ENCODE data around the gene CNDP2. TPM values are rescaled to one million over a fixed set of nuclear protein-coding genes. Genes with fewer than 3 reads are reported as not detected.

CNDP2 gene
- total and polyA plus RNA-seq, 2 experiments from 2014 or later = 95.7 to 135 TPM

- H2AFZ ChIP-seq = no peak overlapping the region
- peaks cover 24% of the 10 kb centered on the region for H3K4me1 ChIP-seq (ENCODE audit: insufficient read depth)
- H3K79me2 ChIP-seq = peaks cover 32% of the 10 kb centered on the region
- H3K9me2 ChIP-seq (replicated peaks; ENCODE audit: insufficient read depth) = no peaks in the 10 kb centered on the region
- no peak for DNase-seq (ENCODE audit: low spot score)
- no peaks in the 10 kb centered on the region for H3K9me3 ChIP-seq (ENCODE audit: low read depth)
- no peaks in the 10 kb centered on the region for H4K20me1 ChIP-seq (ENCODE audit: insufficient read depth, poor library complexity, severe bottlenecking)
- no peaks in the 10 kb centered on the region for H3K36me3 ChIP-seq (replicated peaks; ENCODE audit: insufficient read depth, low read depth)
- no peak overlapping the region for H3K4me3 ChIP-seq
- H3K27me3 ChIP-seq = no peaks in the 10 kb centered on the region
- 85% methylated on average over 4 of the region's 4 CpGs for WGBS (ENCODE audit: low lambda C conversion rate, missing lambda C conversion rate)
- no peak overlapping the region for H3K27ac ChIP-seq
- TF ChIP-seq EZH2phosphoT487 (IDR thresholded peaks at IDR 0.05; ENCODE audit: low read depth, severe bottlenecking, unreplicated experiment) = no peak
- TF ChIP-seq CTCF (IDR thresholded peaks at IDR 0.05; ENCODE audit: poor library complexity) = no peak
- TF ChIP-seq EZH2 (IDR thresholded peaks at IDR 0.05; ENCODE audit: borderline replicate concordance) = no peak
- H3K4me2 ChIP-seq = no peak overlapping the region
Measured at GRCh38 chr18:74503137-74503536, 7.0 kb downstream of the CNDP2 start.

GRCh38 chr18:74505776-74506175, 9.6 kb downstream of the CNDP2 start:
- Histone ChIP-seq H2AFZ (no peak overlapping the region), H3K9me3 (ENCODE audit: low read depth) (no peaks in the 10 kb centered on the region), H3K4me3 (no peak overlapping the region), H3K4me2 (no peak overlapping the region), H3K4me1 (ENCODE audit: insufficient read depth) (peaks cover 22% of the 10 kb centered on the region), H3K27ac (no peak overlapping the region), H4K20me1 (ENCODE audit: insufficient read depth, poor library complexity, severe bottlenecking) (no peaks in the 10 kb centered on the region), H3K9me2 (replicated peaks; ENCODE audit: insufficient read depth) (no peaks in the 10 kb centered on the region), H3K79me2 (peaks cover 14% of the 10 kb centered on the region), H3K36me3 (replicated peaks; ENCODE audit: insufficient read depth, low read depth) (no peaks in the 10 kb centered on the region), H3K27me3 (no peaks in the 10 kb centered on the region)
- 95% methylated on average over 16 of the region's 16 CpGs for WGBS (ENCODE audit: low lambda C conversion rate, missing lambda C conversion rate)
- DNase-seq (ENCODE audit: low spot score) = no peak
- TF ChIP-seq CTCF (IDR thresholded peaks at IDR 0.05; ENCODE audit: poor library complexity) = no peak
- TF ChIP-seq EZH2 (IDR thresholded peaks at IDR 0.05; ENCODE audit: borderline replicate concordance) = no peak
- no peak for TF ChIP-seq EZH2phosphoT487 (IDR thresholded peaks at IDR 0.05; ENCODE audit: low read depth, severe bottlenecking, unreplicated experiment)

GRCh38 chr18:74506448-74507084, 10.4 kb downstream of the CNDP2 start:
- Histone ChIP-seq H3K4me3 (no peak overlapping the region), H4K20me1 (ENCODE audit: insufficient read depth, poor library complexity, severe bottlenecking) (no peaks in the 10 kb centered on the region), H3K36me3 (replicated peaks; ENCODE audit: insufficient read depth, low read depth) (no peaks in the 10 kb centered on the region), H3K79me2 (peaks cover 14% of the 10 kb centered on the region), H3K27ac (peak overlapping the region; percentile 68), H3K27me3 (no peaks in the 10 kb centered on the region), H3K4me1 (ENCODE audit: insufficient read depth) (peaks cover 22% of the 10 kb centered on the region), H3K9me2 (replicated peaks; ENCODE audit: insufficient read depth) (no peaks in the 10 kb centered on the region), H2AFZ (no peak overlapping the region), H3K9me3 (ENCODE audit: low read depth) (no peaks in the 10 kb centered on the region), H3K4me2 (no peak overlapping the region)
- TF ChIP-seq CTCF (IDR thresholded peaks at IDR 0.05; ENCODE audit: poor library complexity) (no peak), EZH2 (IDR thresholded peaks at IDR 0.05; ENCODE audit: borderline replicate concordance) (no peak), EZH2phosphoT487 (IDR thresholded peaks at IDR 0.05; ENCODE audit: low read depth, severe bottlenecking, unreplicated experiment) (no peak)
- DNase-seq (ENCODE audit: low spot score) = peak; percentile 49
- 80% methylated on average over 11 of the region's 11 CpGs for WGBS (ENCODE audit: low lambda C conversion rate, missing lambda C conversion rate)

All from hepatocyte (in vitro differentiated cells).